Putamen (tissue), 1 donor: ENCODE measurements around the gene PALS2.
A peak's percentile ranks its signal among the peaks of the same experiment; 100 is the strongest.

Source experiments
- DNase-seq: peaks from one replicate; pipeline ENCODE4 v3.0.0-alpha.2; 2016; ENCODE audit warnings: low spot score

PALS2 gene, protein sequence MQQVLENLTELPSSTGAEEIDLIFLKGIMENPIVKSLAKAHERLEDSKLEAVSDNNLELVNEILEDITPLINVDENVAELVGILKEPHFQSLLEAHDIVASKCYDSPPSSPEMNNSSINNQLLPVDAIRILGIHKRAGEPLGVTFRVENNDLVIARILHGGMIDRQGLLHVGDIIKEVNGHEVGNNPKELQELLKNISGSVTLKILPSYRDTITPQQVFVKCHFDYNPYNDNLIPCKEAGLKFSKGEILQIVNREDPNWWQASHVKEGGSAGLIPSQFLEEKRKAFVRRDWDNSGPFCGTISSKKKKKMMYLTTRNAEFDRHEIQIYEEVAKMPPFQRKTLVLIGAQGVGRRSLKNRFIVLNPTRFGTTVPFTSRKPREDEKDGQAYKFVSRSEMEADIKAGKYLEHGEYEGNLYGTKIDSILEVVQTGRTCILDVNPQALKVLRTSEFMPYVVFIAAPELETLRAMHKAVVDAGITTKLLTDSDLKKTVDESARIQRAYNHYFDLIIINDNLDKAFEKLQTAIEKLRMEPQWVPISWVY

DNA sequence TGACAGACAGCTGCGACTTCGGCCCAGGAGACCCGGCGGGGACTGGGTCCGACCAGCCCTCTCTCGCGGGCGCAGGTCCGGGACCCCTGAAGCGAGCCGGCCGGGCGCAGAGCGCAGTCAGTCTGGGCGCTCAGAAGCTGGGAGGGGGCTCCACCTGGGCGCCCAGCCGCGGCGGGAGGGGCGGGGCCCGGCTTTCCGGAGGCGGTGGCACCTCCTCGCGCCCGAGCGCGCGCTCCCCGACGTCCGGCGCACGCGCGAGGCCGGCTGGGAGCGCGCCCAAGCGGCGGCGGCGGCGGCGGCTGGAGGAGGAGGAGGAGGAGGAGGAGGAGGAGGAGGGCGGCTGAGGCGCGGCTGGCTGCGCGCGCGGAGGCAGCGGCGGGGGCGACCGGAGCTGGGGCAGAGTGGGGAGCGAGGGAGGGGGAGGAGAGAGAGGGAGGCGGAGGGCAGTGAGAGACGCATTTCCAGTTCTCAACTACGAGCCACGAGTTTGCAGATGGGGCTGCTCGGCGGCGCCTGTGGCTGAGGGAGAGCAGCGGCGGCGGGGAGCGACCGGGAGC is at the start of gene PALS2:
Gene PALS2, plus strand, starts transcription at position 456 of the 557 bp plus-strand sequence. CDS start 50,216 bp downstream, outside the sequence.
- peak; percentile 67 for DNase-seq

DNA sequence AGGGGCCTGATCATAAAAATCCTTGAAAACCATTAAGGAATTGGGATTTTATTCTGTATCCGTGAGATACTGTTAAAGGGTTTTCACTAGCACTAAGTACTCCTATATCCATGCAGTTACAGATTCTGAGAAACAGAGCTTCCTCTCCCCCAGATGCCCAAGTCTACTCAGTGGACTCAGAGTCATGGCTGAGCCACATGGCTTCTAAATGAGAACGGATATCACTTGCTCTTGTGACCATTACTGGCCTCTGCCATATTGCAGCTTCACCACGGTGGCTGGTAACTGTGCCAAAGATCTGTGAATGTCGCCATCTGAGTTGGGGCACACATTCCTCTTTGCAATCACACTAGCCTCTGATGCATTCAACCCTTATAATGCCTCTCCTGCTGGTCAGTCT is 42.0 kb upstream of the PALS2 start:
- DNase-seq, result no peak

DNA sequence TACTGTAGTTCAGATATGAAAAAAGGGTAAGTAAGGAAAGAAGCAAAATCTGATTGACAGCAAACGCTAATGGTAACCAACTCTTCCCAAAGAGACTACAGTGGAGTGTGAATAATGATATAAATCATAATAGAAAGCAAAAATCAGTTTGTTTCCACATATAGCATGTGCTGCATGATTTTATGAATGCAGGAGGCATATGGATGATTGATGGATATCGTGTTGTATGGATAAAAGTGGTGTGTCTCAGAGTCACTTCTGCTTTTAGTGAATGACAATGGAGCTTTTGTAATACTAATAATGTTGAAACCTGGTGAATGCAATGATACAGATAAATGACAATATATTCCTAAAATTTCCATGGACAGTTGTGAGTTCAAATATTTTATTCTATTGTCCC is 36.6 kb upstream of the PALS2 start:
- DNase-seq, result peak; percentile 9

DNA sequence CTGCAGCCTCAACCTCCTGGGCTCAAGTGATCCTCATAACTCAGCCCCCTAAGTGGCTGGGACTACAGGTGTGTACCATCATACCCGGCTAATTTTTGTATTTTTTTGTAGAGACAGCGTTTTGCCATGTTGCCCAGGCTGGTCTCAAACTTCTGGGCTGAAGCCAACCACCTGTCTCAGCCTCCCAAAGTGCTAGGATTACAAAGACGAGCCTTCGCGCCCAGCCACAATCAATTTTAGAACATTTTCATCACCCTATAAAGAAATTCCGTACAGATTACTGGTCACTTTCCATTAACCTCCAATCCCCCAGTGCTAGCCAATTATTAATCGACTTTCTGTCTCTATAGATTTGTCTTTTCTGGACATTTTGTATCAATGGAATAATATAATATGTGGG is 32.3 kb upstream of the PALS2 start:
- DNase-seq, result no peak

DNA sequence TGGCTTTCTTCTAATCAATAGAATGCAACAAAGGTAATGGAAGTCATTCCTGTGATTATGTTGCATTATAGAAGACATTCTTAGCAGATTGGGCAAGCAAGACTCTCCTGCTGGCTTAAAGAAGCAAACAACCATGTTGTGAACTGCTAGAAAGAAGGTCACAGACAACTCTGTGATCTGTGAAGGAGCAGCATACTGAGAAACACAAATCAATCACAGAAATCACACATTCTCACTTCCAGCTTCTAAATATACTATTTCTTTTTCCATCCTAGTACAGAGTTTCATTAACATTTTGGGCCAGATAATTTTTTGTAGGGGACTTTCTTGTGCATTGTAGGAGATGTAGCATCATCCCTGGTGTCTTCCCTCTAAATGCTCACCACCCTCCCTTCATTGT is 28.0 kb upstream of the PALS2 start:
- DNase-seq, result no peak

DNA sequence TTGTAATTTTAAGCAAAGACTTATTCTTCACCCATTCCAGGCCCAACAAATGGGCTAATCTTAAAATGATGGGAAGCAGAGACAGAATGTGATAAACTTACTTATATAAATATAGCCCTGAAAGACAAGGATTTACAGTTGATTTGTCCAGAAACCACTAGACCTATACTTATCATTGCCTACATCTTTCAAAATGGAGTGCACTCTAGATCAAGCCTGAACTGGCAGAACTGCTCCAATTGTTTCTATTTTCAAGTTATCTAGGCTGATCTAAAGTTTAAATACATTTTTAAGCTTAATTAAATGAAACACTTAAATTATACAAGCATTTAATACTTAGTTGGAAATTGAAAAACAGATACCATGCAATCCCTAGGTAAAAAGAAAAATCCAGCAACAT is 24.9 kb upstream of the PALS2 start:
- no peak for DNase-seq

DNA sequence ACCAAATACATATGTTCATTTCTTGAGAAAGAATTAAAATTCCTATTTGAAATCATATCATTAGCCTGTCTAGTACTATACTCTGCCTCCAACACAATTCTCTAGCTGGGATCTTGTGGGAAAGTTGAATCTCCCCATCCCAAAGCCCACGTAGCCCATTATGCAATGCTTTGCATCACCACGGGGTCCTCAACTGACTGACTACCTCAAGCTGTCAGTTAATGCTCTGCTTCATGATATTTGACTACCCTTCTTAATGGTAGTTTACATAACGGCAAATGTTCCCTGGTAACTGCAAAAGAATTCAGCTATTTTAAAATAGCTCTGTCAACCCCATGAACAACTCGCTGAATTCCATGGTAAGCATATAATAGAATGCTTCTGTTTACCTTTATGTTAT is 23.3 kb upstream of the PALS2 start:
- DNase-seq, result peak; percentile 76

DNA sequence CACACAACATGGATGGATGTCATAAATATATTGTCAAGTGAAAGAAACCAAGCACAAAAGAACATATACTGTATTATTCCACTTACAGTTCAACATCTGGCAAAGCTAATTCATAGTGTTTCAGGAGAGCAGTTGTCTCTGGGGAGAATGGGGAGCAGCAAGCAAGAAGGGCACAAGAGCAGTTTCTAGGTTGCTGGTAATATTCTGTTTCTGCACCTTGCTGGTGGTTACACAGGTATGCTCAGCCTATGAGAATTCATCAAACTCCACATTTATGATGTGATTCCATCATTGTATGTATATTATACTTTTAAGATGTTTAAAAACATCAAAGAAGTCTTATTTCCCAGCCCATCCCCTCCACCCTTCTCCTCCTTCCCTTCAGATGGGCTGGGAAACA is 18.1 kb upstream of the PALS2 start:
- no peak for DNase-seq

DNA sequence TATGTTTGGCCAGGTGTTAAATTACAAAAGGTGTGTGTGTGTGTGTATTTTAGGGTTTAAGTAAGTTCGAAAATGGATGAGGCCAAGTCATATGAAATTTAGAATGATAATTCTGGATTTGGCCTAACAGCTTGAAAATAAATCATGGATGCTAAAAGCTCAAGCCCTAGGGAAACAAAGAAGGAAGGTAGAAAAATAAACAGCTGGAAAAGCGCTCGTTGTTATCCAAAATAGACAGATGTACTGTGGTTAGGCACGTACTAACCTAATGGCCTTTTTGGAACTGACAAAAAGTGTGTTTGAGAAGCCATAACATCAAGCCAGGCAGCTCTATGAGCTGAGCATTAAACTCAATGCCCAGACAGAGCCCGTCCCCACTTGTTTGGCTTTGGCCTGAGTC is 17.5 kb upstream of the PALS2 start:
- DNase-seq, result no peak

DNA sequence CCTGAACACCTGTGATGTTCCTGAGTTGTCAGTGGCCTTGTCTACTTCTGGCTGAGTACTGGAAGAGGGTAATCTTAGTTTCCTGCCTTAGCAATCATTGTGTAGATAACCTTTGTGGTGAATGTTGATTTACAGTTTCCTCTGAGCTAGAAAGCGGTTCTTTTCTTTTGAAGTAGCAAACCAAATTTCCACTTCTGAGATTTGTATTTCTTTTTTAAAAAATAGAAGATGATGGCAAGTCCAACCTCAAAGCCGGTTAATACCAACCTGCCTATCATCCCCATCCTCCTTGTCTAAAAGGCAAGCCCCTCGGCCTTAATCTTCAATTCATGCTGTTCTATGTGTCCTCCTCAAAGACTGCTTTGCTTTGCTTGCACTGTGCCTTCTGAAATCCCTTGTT is 12.5 kb upstream of the PALS2 start:
- DNase-seq, result no peak

DNA sequence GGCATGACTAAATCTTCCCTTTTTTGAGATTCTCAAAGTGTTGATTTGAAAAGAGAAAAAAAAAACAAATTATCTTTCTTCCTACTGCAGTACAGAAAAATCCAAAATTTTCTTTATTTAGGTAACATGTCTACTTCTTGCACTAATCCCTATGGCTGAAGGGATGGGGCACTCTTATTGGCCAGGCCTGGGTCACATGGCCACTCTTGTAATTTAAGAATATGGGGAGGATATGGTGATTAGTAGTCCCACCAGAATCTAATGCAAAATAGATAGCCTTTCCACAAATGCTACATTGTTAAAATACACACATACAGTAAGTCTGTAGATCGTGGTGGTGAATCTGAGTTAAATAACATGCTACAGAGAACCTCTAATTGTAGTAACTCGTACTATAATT is 7.0 kb upstream of the PALS2 start:
- no peak for DNase-seq

DNA sequence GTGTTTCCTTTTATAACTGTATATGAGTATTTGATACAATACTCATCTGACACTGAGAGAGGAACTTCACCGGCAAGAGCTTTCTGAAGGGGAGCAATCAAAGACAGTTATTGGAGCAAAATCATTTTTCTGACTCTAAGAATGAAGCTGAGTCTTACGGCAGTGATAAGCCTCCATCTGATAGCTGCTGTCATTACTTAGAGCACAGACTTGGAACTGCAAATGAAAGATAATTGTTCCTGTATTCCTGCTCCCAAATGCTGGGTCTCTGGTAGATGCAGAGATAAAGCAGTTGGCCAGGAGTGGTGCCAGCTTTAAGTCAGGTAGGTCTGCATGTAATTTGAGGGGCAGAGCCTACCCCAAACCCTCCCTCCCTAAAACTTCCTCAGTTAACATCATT is 2.3 kb upstream of the PALS2 start:
- no peak for DNase-seq

DNA sequence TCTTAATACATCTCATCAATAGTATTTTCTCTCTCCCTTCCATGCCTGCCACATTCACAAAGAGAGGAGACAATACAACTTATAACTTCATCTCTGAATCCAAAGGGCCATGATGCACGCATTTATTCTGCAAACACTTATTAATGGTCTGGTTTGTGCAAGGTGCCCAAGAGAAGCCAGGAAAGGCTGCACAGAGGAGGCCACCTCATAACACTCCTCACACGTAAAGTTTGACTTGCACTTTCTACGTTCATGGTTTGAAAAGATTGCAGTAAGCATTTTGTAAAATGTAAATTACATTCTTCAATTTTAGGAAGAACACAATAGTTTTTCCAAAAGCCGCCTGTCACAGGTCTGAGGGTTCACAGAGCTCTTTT is 1.2 kb upstream of the PALS2 start:
- DNase-seq, result no peak

DNA sequence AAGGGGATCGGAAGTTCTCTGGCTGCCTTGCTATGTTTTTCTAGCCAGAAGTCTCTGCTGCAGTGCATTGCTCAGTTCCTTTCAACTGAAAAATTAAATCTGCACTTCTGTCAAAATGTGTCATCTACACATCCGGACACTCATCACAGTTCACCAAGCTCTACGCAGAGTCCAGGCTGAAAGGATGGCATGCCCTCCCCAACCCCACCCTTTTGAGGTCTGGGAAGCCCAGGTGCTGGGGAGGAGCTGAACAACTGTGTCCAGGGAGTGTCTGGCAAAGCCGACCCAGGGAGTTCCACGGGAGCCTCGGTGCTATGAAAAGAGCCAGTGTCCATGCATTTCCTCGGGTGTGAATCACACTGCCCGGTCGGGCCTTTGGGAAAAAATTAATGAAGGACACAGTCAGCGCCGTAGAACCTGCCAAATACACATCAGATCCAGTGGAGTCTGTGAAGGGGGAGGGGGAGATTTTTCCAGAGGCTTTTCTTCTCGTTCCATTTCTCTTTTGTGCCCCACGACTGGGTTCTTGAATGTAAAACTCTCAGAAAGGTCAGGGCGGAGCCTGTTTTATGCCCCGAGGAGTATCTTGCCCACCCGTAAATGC is 757 bp upstream of the PALS2 start:
- DNase-seq, result no peak

DNA sequence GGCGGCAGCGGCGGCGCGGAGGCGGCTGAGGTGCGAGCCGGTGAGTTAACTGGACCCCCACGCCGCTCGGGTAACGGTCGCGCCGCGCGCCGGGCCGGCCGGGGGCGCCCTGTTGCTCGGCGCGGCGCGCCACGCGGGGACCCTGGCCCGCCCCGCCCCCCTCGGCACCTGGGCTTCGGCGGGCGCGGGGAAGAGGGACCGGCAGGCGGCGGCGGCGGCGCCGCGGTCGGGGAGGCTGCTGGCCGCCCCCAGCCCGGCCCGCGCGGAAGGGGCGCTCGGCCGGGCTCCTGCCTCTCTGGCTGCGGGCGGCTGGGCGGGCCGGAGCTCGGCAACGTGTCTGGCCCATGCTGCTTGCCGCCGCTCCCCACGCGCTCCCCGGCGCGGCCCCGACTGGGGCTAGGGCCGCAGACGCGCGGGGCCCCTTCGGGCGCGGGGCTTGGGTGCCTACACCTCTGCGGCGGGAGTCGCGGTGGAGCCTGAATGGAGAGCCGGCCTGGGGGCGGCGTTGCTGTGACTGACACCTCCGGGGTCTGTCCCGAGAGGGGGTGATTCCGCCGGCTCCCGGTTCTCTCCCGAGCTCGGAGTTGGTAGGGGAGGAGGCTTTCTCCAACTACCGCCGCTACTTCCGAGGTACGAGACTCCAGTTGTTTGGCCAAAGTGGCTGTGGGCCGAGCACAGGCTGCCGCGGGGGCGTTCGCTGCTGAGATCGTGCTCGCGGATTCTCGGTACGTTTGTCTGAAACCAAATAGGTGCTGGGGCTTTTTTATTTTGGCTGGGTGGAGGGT is 494 bp downstream of the PALS2 start:
- DNase-seq, result no peak

DNA sequence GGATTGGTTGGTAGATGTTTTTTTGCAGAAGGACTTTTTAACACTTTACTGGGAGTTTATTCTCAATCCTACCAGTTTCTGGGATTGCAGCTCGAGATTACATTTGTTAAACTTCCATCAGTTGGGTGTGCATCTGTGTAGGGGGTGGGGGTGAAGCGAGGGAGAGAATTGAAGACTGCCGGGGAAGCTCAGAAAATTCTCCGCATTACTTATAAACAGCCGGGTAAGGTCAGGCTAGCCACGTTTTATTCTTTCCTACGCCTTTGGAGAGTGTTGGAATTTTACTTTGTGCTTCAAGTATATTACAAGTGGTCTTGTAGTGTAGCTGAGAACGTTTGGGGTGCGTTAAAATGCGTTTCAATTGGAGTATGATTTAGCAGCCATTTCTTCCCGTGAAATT is 1.1 kb downstream of the PALS2 start:
- DNase-seq, result no peak

DNA sequence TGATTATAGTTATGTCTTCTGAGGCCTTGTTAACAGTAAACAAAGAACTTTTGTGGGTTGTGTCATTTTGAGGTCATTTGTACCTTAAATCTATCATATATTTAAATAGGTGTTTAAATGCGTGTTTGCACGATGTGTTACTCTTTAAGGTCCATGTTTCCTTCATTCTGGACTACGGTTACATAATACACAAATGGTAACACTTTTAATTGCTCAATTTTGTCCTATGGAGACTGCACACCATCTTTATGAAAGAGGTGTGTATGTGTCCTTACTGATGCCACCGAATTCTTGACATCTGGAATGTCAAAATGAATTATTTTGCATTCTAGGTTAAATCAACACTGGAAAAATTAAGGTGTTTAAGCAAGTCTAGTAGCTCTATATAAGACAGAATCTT is 1.7 kb downstream of the PALS2 start:
- DNase-seq, result no peak

DNA sequence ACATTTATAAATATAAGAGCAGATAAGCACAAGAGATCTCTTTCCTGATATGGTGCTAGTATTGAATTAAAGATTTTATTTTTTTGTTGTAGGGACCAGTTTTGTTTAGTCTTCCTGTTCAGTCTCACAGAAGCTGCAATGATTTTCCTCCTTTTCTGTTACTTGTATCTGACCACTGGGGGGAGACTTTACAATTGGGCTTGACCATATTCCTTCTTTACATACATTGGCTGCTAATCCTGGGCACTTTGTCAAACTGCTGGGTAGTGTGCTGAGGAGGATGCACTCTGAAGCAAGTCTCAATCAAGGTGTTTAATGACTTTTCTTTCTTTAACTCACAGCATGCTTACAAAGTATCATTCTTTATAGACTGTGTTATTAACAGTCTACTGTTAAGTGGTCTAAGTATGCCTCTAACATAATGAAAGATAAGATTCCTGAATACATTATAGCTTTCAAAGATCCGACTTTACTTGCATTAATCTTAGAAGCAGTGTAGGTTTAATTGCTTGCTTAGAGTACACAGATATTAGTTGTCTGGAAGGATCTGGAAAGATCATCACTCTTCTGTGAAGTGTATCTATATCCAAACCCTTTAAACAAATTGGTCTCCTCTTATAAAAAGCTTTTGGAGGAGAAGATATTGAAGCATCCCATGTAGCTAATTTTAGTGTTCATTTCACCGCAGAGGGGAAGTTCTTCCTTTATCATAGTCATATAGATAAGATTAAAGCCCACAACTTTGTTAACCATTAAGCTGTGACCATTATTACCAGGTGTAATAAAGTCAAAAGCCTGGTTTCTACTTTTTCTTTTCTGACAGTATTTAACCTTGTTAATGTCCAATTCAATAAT is 3.1 kb downstream of the PALS2 start:
- DNase-seq, result no peak

DNA sequence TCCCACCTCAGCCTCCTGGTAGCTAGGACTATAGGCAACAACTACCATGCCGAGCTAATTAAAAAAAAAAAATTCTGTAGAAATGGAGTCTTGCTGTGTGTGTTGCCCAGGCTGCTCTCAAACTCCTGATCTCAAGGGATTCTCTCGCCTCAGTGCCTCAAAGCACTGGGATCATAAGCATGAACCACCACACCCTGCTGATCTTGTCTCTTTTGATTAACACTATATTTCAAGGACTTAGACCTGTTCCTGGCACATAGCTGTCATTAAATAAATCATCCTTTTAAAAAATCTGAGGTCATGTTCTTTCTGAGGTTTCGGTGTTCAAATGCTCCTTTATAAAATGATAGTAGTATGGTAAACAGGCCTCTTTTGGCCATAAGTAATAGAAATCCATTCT is 4.8 kb downstream of the PALS2 start:
- no peak for DNase-seq

DNA sequence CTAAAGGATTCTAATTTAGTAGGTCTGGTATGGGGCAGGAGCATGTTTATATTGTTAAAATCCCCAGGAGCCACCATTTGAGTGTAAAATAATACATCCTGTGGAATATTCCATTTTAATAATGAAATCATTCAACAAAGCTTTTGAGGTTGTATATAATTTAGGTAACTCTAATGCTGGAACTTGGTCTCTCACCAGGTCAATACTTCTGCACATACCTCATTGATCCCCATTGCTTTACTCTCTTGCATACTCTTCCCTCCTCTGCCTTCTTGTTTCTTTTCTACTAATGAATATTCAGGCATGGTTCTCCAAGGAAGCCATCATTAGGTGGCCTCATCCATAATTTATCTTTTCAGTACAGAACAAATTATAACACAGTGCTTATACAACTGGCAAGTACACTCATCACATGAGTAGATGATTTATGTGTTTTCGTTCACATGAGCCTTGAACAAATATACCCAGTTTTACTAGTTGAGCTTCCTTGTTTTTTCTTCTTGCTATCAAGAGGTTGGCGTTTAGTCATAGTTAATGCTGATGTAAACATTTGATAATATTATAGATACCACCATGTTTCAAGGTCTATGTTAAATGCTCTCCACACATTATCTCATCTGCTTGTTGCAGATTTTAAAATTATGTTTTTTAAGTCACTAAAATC is 7.2 kb downstream of the PALS2 start:
- DNase-seq, result no peak

DNA sequence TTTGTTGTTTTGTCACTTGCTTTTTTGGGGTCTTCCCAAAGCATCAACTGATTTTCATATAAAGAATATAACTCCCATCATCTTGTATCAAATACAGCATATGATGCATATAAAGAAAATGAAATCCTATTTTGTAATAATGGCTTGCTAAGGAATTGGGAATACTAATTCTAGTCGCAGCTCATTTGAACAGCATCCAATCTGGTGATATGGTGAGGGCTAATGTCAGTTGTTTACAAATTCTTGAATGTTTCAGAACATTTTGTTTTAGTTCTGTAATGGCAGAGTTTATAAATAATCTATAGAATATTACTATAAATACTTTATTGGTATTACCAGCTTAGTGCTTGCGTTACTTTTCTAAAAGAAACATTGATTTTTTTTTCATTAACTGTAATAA is 8.9 kb downstream of the PALS2 start:
- no peak for DNase-seq
